Suprapubic skin (tissue), 3 donors: ENCODE data around the gene ARHGAP18.

Source experiments
- POLR2A ChIP-seq, 2 donors: fragments of 450-650 bp; IDR thresholded peaks; one replicate each; pipeline ENCODE4 v1.6.1; 2017; ENCODE audit warnings: antibody characterized with exemption in 2 of 2, mild to moderate bottlenecking in 2 of 2, moderate library complexity in 2 of 2
- TF ChIP-seq, protein P1 (sequence below), 2 donors: fragments of 200-600 bp in 1 of 2; fragments of 450-650 bp in 1 of 2; sonication (generic) in 1 of 2; IDR thresholded peaks; one replicate each; pipeline ENCODE4 v1.5.1; 2016 to 2019; ENCODE audit warnings: antibody characterized with exemption in 2 of 2, mild to moderate bottlenecking in 1 of 2, moderate library complexity in 1 of 2

DNA sequence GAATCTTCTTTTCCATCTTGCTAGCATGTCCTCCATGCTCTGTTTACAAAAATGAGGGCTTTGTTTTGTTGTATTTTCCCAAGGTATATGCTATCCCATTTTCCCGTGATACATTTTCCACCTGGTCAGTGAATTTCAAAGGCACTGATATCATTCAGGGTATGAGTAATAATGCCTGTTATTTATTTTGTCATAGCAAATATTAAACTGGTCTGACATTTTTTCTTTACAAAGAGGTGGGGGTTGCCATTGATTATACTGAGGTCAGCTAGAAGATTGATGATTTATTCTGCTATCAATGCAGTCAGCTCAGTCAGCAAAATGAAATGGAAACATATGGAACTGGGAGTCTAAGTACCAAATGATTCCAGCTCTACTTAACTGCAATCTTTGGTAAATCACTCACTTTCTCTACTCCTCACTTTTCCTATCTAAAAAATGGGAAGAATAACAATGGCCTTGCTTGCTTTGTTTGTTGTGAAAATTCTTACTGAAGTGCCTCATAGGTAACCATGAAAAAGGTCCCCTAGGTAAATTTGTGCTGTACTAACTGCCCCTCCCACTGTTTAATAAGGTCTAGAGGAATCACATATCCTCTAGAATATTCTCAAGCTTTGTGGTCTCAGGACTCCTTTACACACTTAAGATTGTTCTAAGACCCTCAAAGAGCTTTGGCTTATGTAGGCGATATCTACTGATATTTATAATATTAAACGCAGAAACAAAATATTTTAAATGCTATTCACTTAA lies 64.0 kb downstream of the ARHGAP18 start:
- no peak for TF ChIP-seq POLR2A (IDR thresholded peaks at IDR 0.05)
- TF ChIP-seq, protein P1, sequence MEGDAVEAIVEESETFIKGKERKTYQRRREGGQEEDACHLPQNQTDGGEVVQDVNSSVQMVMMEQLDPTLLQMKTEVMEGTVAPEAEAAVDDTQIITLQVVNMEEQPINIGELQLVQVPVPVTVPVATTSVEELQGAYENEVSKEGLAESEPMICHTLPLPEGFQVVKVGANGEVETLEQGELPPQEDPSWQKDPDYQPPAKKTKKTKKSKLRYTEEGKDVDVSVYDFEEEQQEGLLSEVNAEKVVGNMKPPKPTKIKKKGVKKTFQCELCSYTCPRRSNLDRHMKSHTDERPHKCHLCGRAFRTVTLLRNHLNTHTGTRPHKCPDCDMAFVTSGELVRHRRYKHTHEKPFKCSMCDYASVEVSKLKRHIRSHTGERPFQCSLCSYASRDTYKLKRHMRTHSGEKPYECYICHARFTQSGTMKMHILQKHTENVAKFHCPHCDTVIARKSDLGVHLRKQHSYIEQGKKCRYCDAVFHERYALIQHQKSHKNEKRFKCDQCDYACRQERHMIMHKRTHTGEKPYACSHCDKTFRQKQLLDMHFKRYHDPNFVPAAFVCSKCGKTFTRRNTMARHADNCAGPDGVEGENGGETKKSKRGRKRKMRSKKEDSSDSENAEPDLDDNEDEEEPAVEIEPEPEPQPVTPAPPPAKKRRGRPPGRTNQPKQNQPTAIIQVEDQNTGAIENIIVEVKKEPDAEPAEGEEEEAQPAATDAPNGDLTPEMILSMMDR (IDR thresholded peaks at IDR 0.05), result no peak
